ENCODE data around the gene SPO11.

Gene SPO11

DNA sequence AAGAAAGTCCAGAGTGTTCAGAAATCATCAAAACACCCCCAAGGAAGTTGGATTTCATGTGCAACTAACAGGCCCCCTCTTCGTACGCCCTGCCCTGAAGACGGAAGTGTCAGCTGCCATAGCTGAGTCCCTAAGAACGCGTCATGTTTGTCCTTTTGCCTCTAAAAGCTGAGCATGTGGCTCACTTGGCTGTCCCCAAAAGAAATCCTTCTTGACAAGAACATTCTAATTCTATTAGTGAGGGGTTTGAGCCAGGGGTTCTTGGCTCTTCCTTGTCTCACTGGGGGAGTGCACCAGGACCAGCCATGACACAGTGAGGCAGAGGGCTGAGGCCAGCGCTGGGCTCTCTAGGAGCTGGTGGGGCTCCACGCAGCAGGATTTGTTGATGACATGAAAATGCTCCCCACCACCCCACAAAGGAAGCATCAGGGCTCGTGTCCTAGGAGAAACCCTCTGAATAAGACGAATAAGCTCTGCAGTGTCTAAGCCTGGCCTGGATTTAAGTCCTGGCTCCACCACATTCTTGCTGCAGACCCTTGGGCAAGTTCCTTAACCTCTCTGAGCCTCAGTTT lies 20.0 kb upstream of the SPO11 start:
- DNase-seq: peak in 12 of 56 donors; percentile 11 to 63 (median 36)

DNA sequence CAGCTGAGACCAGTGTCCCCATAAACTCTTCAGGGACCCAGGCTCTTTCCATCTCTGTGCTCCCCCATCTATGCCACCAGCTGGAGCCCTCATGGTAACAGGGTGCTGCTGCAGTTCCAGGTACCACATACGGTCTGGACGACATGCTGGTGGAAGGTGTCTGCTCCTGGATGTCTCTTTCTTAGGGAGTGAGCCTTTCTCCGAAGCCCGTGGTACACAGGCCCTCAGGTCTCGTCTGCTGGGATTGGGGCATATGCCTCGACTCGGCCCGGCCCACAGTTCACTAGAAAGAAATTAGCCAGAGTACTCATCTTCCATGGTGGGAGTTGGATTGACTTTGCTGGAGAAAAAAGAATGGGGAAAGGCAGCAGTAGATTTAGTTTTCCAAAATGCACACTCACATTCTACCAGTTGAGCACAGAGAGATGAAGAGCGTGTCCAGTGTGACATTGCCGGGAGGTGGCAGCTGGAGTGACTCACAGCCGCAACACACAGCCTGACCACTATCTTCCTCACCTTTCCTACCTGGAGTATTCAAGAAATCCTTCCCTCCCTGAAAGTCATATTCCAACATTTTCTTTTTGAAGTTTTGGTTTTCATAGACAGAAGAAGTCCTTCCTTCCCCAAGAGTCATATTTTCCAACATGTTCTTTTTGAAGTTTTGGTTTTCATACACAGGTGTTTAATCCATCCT lies 18.6 kb upstream of the SPO11 start:
- DNase-seq: no peak

DNA sequence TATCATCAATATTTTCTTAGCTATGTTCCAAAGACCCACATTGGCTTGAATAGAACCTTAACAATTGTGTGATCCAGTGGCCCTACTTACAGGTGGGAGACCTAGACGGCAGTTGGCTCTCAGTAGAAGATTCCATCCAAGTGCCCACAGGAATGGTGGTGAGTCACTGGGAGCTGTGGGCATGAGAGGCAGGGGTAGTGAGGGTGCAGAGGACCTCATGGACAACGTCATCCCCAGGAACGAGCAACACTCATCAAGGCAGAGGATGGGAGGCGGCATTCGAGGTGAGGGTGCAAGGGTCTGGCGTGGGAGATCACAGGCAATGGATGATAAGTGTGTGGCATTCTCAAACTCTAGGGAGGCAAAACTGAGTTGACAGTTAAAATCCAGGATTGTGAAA lies 17.5 kb upstream of the SPO11 start:
- no peak for DNase-seq

DNA sequence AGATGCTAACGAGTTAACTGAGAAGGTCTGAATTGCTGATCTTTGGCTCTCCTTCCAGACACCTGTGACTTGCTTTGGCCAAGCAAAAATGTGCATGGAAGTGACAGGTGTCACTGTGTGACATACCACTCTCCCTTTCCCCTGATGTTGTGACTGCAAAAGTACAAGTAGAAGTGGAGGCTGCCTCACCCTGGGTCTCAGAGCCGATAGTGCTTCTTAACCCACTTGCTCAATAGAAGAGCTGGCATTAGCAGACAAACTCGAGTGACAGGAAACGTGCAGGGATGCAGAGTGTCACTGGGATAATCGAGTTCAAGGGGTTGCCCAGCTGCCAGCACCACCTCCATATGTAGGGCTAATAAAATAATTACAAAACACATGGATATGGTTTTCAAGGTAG lies 16.4 kb upstream of the SPO11 start:
- no peak for DNase-seq

DNA sequence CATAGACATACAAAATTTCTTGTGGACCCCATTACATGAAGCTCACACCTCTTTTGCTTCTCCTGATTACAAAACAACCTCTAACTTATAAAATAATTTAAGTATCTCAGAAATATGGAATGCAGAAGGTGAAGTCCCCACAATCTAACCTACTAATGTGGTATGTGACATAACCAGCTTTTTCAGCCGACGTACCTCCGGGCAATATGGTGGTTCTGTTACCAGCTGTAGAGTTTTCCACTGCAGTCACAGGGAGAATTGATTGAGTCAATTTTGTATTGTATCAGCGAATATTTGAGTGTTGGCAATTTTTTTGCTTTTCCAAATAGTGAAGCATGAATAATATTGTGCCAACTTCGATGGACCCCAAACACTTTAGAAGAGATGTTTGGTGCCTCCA lies 15.7 kb upstream of the SPO11 start:
- DNase-seq: no peak

DNA sequence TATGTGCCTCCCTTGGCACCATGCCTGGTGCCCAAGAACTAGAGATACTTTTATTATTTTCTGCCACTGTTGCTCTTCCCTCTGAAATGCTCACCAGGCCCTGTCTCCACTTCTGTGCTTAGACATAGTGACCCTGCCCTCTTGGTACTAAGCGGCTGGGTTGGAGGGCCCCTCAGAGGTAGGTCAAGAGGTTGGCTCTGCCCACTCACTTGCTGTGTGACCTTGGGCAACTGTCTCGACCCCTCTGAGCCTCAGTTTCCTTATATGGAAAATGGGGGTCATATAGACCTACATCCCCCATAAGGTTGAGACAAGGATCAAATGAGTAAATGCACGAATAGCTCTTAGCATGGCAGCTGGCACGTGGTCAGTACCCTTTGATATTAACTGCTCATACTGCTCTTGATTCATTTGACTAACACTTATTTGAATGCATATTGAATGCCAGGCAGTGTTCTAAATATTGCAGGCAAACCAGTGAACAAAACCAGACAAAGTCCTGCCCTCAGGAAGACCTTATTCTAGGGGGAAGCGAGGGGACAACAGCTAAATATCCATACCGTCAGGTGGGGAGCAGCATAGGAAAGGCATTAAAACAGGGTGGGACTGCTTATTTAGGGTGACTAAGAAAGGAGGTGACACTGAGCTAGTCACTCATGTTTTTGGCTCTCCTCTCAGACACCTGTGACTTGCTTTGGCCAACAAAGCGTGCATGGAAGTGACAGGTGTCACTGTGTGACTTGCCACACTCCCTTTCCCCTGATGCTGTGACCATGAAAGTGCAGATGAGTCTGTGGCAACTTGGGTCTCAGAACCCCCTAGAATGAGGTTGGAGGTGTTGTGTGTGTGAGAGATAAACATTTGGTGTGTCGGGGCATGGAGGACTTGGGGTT lies 14.3 kb upstream of the SPO11 start:
- DNase-seq: no peak

DNA sequence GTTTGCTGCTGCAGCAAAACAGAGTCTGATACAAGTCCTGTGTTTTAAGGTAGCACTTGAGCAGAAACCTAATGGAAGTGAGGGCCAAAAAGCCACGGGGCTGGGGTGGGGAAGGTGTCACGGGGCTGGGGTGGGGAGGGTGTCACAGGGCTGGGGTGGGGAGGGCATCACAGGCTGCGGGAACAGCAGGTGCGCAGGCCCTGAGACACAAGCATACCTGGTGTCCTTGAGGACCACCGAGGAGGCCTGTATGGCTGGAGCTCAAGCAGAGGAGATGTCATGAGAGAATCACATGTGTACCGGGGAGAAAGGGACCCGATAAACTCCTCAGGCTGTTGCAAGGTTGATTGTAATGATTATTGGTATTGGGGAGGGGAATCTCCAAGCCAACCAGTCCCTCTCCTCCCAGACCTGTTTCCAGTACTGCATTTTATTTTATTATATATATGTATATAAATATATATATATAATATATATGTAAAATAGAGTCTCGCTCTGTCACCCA lies 13.6 kb upstream of the SPO11 start:
- DNase-seq: no peak

DNA sequence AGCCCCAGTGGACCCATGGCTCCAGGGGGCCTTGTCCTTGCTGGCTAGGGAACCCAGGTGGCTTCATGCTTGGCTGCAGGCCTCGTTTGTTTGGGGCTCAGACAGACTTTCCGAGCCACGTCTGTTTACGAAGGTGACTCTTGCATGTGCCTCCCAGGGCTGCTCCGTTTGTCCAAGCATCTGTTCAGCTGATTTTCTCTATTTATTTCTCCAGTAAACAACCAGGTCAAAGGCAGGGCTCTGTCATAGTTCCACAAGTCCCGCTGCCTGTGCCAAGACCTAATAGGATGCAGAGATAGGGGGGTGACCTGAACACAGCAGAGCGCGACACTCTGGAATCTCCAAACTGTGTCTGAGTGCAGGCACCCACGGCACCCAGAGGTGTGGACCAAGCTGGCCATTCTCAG lies 12.8 kb upstream of the SPO11 start:
- no peak for DNase-seq

DNA sequence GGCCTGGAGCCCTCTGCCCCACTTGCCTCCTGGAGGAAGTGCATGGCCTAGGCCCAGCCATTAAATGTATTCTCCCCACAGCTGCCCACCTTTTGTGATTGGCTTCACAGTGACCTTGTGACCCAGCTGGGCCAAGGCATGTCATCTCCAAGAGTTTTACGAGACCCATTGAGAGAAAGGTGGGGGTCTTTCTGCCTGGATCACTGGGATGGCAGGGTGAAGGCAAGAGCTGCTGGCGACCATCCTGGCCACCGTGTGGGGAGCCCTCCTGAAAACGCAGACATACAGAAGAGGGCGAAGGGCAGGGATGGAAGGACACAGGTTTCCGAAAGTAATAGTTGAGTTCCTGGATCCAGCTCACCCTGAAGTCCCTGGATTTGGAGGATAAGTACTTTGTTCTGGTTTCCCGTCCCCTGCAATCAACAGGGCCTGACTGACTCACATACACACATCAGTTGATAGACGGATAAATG lies 12.3 kb upstream of the SPO11 start:
- DNase-seq: no peak

DNA sequence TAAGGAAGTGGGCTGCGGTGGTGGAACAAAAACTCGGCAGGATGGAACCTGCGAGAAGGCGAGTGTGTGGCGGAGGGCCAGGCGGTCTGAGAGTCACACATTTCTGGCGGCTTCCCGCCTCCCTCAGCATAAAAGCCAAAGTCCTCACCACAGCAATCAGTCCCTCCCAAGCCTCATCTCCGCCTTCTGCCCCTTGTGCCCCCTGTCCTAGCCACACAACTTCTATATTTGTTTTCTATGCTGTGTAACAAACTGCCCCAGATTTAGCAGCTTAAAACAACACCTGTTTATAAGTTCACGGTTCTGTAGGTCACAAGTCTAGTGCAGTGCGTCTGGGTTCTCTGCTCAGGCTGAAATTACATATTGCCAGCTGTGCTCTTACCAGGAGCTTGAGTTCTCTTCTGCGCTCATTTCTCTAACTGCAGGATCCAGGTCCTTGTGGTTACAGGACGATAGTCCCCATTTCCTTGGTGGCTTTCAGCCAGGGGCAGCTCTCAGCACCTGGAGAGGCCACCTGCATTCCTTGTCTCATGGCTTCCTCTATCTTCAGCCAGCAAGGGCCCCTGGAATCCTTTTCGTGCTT lies 11.7 kb upstream of the SPO11 start:
- no peak for DNase-seq

DNA sequence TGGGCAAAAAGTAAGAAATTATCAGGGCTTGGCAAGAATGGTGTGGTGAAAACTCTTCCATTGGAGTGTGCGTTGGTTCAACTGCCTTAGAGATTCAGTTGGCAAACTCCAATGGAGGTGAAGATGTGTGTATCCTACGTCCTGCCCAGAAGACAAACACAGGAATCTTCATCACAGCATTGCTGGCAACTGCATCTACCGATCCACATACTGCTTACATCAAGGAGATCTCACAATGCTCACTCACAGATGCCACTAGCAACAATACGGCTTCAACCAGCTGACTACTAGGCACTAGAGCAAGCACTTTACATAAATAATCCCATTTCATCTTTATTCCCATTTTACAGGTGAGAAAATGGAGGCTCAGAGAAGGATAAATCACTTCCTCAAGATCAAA lies 10.0 kb upstream of the SPO11 start:
- DNase-seq: no peak

DNA sequence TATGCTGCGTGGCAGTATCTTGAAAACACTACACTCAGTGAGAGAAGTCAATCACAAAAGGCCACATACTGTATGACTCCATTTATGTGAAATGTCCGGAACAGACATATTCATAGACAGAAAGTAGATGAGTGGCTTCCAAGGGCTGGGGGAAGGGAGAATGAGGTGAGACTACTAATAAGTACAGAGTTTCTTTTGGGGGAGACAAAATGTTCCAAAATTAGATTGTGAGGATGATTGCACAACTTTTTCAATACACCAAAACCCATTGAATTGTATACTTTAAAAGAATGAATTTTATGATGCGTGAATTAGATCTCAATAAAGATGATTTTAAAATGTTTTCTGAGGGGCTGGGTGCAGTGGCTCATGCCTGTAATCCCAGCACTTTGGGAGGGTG lies 9.2 kb upstream of the SPO11 start:
- no peak for DNase-seq

DNA sequence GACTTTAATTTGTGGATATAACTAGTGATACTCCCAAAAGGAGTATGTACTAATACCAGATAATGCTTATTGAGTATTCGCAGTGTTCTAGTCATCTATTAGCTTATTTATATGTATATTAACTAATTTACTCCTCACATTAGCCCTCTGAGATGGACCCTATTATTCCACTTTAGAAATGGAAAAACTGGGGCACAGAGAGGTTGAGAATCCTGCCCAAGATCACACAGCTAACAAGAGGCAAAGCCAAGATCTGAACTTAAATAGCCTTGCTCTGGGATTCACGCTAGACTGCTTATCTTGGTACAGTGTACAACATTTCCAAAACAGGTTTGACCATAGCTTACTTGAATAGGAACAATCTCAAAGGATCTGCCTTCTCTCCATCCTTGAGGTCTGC lies 8.5 kb upstream of the SPO11 start:
- DNase-seq: no peak

DNA sequence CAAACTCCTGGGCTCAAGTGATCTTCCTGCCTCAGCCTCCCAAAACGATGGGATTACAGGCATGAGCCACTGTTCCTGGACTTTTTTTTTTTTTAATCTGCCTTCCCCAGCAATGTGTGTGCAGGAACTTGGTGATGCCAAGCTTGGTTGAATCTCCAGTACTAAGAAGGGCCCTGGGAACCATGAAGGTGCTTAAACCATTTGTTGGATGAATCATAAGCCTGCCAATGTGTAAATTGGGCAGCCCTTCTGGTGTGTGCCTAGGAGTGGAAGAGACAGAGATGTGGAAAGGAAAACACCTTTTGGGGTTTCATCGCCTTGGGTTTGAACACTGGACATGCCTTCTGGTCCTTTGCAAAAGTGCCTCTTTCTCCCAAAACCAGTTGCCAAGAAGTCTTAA lies 7.1 kb upstream of the SPO11 start:
- DNase-seq: no peak

DNA sequence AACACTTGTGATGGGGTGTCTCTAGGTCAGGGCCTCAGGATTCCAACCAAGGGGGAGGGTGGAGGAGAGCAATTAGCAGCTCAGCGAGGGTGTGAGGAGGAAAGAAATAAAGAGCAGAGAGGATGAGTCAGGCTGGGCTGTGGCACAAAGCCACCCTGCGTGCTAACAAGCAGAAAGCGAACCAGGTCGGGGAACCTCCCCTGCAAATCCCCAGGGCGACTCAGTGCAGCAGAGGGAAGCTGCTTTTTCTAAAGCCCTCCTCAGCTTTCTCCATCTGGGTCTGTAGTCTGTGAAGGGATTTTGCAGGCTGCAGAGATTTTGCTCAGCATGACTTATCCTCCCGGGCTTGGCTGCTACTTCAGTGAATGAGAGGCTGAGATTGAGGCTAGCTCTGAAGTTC lies 6.6 kb upstream of the SPO11 start:
- peak in 12 of 56 donors; percentile 6 to 50 (median 20) for DNase-seq

DNA sequence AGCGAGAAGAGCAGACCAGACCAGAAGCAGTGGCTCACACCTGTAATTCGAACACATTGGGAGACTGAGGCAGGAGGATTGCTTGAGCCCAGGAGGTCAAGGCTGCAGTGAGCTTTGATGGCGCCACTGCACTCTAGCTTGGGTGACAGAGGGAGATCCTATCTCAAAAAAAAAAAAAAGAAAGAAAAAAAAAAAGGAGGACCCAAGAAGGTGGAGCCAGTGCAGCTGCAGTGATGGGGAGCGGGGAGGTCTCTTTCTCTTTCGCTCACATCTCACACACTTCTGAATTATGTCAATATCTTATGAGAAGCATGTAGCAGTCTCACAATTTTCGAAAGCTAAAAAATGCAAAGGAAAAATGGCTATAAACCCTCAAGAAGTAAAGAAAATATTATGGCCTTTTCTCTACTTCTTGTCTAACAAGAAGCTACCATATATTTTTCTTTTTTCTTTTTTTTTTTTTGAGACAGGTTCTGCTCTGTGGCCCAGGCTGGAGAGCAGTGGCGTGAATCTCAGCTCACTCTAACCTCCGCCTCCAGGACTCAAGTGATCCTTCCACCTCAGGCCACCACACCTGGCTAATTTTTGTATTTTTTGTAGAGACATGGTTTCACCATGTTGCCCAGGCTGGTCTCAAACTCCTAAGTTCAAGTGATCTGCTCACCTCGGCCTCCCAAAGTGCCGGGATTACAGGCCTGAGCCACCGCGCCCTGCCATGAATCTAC lies 3.8 kb upstream of the SPO11 start:
- DNase-seq: no peak

DNA sequence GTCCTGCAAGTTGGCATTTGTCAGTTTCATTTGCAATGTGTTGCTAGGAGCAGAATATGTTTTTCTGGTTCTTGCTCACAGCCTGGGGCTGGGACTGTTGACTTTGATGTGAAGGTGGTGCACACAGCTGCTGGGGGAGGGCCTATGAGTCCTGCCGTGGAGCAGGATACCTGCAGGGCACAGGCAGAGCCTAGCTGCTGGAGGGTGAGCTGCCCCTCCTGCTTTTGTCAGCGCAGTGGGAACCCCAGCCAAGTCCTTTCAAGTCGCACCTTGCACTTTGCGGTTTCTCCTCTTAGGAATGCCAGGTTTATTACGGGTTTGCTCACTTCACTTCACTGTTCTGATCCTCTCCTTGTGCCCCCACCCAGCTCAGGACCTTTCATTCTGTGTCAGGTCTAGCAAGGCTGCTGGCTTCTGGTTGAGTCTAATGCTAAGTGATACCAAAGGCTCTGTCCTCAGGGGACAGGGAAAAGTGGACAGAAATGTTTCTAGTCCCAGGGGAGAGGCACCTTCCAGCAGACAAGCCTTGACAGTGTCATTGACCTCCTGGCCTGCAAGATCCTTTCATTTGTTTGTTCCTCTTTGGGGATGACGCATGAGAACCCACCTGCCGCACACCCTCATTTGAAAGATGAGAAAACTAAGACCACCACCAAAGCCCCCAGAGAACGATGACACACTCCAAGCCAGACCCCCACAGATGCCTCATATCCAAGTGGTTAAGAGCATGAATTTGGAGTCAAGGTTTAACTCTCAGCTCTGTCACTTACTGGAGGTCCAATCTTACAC lies 2.7 kb upstream of the SPO11 start:
- peak in 1 of 56 donors; percentile 1 for DNase-seq

DNA sequence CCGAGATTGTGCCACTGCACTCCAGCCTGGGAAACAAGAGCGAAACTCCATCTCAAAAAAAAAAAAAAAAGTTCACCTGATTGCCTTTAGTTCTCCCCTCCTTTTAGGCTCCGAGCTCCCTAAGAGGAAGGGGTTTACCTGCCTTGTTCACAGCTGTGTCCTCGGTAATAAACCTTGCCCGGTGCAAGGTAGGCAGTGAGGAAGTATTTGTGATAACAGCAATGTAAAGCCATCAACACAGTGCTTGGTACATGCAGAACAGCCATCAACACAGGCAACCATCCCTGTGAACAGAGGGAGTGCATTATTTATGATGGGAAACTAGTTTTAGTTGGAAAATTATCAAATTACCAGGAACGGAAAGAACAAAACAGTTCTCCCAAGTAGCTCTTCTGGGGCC lies 1.8 kb upstream of the SPO11 start:
- no peak for DNase-seq

DNA sequence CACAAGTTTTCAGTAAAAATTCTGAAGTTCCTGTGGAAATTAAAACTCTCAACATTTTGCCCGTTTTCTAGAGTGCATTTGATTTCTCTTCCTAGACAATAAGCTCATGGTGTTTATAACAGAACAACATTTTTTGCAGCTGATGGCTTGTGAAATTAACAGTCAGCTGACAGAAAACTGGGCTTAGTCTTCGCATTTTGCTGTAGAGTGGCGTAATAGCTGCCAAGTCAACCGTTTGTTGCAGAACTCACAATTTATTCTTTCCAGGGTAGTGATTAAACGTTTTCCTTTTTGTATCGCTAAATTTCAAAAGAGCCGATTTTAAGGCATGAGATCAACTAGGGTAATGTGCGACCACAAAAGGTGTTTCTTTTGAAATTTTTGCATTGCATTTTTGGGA lies 1.4 kb downstream of the SPO11 start:
- DNase-seq: peak in 4 of 56 donors; percentile 16 to 44 (median 28)

All from amygdala (tissue), 56 donors.